Measurements from ENCODE around the gene FARP1.
"Not testable (repeated sequence)": the region's sequence is repeated elsewhere in the genome, so short reads cannot be mapped to it uniquely, and the experiment has no call there.

The FARP1 gene

DNA sequence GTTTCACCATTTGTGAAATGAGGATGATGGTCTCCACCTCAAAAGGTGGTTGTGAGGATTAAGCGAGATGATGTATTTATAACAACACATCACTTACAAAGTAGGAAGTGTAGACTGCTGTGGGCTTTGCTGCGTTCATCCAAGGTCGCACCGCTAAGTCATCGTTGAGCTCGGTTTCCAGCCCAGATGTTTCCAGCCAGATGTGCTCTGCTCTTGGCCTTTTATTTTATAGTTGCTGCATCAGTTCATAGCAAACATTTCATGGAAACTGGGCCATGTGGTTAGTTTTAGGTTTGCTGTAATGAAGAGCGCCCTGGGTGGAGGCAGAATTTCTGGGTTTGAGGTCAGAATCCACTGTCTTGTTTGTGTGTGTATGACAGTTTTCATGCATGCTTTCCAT is 110.6 kb downstream of the FARP1 start:
- no peak for DNase-seq (ENCODE audit: low read depth in 1 of 2, low spot score in 1 of 2)

- no peak for DNase-seq (ENCODE audit: low read depth in 1 of 2, low spot score in 1 of 2)
Observed at GRCh38 chr13:98254513-98254912, 111.6 kb downstream of the FARP1 start.

DNA sequence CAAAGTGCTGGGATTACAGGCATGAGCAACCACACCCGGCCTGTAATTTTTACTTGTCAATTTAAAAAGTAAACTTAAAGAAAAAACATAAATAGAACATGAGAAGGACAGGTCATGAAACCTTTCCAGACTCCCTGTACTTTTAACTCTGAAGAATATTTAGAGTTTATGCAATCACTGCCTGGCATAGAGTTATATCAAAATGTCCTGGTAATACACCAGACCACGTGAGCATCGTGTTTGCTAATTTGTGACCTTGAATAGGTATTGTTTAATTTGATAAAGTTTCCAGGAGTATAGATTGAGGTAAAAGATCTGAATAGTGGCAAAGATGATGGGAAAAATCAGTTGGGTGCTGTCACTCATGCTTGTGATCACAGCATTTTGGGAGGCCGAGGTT is 115.3 kb downstream of the FARP1 start:
- DNase-seq (ENCODE audit: low read depth in 1 of 2, low spot score in 1 of 2) = no peak

GRCh38 chr13:98260357-98261164 is 117.7 kb downstream of the FARP1 start:
- DNase-seq (ENCODE audit: low read depth in 1 of 2, low spot score in 1 of 2) = no peak

- no peak for DNase-seq (ENCODE audit: low read depth in 1 of 2, low spot score in 1 of 2)
Observed at GRCh38 chr13:98261165-98261702, 118.3 kb downstream of the FARP1 start.

GRCh38 chr13:98262292-98262691 is 119.4 kb downstream of the FARP1 start:
- no peak for DNase-seq (ENCODE audit: low read depth in 1 of 2, low spot score in 1 of 2)

- DNase-seq (ENCODE audit: low read depth in 1 of 2, low spot score in 1 of 2) = no peak
Observed at GRCh38 chr13:98263841-98264240, 120.9 kb downstream of the FARP1 start.

- DNase-seq (ENCODE audit: low read depth in 1 of 2, low spot score in 1 of 2) = no peak
Observed at GRCh38 chr13:98264877-98265276, 122.0 kb downstream of the FARP1 start.

DNA sequence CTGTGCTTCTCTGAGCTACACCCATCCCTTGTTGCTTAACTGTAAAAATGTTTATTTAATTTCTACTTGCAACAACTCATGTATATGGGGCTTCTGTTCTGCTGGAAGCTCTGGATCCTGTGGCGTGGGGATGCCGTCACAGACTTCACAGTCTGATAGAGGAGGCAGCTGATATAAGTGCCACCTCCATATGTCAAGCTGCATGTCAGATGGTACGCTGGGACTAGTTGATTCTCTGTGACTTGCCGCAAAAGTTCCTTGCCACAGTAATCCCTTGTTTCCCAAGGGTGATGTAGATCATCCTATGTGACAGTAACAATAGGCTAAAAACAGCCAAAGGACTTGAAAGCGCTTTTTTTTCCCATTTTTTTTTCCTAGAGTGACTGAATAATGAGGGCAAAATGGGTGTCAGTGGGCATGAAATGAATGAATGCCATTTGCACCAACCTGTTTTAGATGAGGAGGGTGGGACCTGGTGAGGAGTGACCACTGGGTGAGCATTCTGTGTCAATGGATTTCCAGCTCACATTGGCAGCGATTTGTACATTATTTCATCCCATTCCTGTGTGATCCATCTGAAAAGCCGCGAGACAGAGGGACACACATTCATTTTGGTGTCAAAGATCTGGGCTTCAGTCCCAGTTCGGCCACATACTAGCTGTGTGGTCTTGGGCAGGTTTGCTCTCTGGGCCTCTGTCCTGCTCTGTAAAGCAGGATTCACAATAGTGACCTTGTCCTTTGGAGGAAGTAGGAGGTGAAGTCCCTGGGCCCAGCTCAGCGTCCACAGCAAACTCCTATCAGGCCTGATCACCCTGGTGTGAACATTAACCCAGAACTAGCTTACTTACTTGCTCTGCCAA is 123.0 kb downstream of the FARP1 start:
- DNase-seq (ENCODE audit: low read depth in 1 of 2, low spot score in 1 of 2) = no peak

DNA sequence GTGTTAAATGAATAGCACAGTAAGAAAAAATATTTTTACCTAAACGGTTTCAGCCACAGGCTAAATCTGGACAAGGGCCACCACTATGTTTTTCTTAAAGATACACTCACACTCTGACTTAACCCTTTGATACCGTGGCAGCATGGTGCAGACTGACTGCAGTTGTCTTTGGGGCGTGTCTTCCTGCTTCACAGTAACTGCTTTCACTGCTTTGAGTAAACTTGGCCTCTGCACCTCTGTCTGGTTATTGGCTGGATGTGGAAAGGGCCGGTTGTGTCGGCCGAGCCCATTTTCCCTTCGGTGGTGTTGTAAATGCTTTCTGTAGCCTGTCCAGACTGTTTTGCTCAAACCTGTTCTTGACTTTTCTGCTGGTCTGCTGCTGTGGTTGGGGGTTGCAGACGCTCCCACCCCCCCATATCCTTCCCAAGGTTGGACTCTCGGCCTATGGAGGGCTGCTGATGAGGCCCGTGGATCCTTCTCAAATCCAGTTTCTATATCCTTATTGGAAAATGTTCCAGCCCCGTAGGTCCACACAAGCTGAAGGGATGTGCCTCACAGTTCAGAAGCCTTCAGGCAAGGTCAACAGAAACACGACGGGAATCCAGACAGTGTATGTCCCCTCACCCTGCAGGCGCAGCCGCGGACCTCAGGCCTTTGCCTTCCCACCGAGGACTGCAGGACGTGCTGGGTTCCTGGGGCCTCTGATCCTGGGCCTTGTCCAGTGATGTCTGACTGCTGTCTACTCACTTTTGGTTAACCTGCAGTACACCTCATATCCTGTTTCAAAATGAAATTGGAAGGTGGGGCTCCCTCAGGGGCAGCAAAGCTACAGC is 124.4 kb downstream of the FARP1 start:
- DNase-seq (ENCODE audit: low read depth in 1 of 2, low spot score in 1 of 2) = no peak

GRCh38 chr13:98269386-98269785 is 126.5 kb downstream of the FARP1 start:
- DNase-seq (ENCODE audit: low read depth in 1 of 2, low spot score in 1 of 2) = no peak

DNA sequence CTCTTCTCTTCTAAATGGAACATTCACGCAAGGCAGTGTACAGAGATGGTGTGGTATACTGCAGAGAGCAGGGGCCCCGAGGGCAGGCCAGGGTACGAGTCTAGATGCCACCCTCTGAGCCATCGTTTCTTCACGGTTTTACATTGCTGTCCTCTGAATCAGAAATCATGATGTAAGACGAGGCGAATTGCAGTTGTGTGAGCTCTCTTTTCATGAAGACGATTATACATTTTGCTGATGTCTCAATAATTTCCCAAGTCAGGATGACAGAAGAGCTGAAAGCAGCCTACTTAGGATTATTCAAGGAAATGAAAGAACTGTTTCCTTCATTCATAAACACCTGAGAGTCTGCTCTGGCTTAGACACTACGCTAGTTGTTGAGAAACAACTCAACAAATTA is 127.9 kb downstream of the FARP1 start:
- no peak for DNase-seq (ENCODE audit: low read depth in 1 of 2, low spot score in 1 of 2)

GRCh38 chr13:98271646-98272045 is 128.8 kb downstream of the FARP1 start:
- DNase-seq (ENCODE audit: low read depth in 1 of 2, low spot score in 1 of 2) = not testable (repeated sequence)

- no peak for DNase-seq (ENCODE audit: low read depth in 1 of 2, low spot score in 1 of 2)
Observed at GRCh38 chr13:98272549-98272948, 129.7 kb downstream of the FARP1 start.

DNA sequence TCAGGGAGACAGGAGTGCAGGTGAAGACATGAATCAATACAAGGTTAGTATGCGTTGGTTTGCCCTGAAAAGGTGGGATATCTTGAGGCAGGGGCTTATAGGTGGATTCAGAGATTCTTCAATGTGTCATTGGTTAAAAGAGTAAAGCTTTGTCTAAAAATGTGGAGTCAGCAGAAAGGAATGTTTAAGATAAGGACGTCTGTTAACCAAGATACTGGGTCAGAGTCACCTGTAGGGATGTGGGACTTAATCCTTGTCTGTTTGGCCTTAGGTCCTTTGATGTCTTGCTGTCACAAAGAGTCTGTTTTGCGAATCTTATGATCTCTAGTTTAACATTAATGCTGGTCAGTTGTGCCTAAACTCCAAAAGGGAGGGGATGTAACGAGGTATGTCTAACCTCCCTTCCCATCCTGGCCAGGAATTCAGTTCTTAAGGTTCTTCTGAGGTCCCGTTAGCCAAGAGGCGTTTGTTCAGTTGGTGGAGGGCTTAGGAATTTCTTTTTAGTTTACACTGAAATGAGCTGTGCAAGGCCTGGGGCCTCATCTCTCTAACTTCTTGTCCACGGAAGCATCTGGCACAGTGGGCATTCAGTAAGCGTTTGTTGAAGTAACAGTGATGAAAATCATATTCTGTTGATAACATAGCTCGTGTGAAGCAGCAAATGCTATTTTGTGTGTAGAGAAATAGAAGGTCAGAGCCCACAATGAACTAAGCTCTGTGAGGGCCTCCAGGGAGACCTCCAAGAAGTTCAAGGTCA is 130.4 kb downstream of the FARP1 start:
- no peak for DNase-seq (ENCODE audit: low read depth in 1 of 2, low spot score in 1 of 2)

DNA sequence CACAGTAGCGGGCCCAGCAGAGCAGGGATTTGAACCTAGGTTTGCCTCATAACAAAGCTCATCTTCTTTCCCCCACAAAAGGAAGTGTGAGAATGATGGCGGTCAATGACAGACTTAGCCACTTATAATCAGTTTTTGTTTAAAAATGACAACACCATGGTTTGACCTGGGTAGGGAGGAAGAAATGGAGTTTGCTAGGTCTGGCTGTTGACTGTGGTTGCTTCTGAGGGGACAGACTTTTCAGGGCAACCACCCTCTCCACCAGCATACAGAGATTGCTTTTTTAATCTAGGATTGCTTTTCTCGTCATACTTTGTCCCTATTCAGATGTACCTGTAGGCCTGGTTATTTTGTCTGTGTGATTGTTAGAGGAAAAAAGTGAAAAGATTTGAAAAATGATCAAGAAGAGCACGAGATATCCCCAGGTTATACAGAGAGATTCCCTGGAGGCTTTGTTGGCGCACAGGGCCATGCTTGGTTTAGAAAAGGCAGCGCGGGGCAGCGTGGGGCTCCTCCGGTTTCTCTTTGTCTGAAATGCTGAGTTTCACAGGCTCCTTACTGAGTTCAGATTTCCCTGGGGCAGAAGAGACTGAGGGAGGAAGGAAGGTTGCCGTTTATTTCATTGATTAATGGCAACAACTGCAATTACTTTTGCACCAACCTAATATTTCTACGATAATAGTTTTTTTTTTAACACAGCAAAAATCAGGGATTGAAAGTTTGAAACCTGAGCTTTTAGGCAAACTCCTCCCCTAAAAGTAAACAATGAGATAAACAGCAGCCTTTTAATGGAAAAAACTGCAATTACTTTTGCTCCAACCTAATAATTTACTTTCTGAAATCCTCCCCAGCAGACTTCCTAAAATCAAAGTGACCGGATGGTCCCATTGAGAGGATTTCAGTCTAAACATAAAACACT is 131.2 kb downstream of the FARP1 start:
- no peak for DNase-seq (ENCODE audit: low read depth in 1 of 2, low spot score in 1 of 2)

DNA sequence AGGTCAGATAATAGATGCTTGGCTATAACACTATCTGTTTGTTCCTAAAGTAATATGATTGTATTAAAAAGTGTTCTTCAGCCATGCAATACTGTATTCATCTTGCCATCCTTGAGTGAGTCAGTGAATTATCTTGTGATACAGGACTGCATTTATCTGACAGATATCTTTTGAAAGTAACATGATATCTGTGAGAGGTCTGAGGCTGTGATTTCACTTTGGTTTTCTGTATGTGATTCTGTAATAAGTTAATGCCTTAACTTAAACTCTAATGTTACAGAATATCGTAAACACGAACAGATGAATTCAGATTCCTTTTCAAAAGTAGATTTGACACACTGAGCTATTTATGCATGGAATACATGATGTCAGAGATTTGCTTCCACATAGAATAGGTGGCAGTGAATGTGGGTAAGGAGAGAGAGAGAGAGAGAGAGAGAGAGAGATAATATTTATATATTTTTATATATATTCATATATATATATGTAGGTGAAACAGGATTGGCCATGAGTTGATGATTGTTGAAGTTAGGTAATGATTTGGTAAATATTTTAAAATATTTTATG is 132.1 kb downstream of the FARP1 start:
- no peak for DNase-seq (ENCODE audit: low read depth in 1 of 2, low spot score in 1 of 2)

DNA sequence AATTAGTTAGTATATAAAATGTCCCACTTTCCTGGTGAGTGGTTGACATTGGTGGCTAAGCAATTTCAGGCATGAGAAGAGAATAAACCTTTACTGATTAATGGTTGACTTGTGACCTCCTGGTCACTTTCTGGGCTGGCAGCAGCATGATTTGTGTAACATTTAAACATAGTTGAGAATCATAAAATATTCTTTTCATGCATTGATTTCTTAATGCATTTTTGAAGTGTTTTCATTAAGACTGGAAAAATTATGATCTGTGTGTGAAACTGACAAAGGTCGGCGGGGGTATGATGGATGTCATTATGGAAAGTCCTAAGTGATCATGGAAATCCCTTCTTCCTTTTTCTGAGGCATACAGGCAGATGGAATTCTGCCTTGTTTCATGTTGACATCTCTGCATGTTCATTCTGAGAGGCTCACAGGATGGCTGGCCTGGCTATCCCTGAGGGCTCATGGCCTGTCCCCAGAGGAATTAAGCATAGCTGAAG is 132.8 kb downstream of the FARP1 start:
- DNase-seq (ENCODE audit: low read depth in 1 of 2, low spot score in 1 of 2) = no peak

DNA sequence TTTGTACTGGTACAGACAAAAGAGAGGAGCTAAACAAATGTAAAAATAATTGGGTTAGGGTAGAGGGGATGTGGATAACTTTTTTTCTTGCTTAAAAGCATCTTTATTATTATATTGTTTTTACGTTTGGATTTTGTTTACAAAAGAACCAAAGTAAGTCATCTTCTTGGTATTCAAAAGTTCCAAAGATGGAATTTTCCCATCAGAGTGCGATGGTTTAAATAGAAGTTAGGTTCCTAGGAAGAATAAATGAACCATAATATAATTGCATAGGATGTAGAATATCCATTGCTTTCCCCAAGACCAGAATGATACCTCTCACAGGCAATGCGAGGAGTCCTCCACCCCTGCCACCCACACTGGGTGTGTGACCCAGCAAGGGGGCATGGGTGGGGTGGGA is 133.6 kb downstream of the FARP1 start:
- no peak for DNase-seq (ENCODE audit: low read depth in 1 of 2, low spot score in 1 of 2)
